ENCODE results near the gene MCOLN3. TPM values are rescaled to one million over a fixed set of nuclear protein-coding genes. Genes with fewer than 3 reads are reported as not detected.

Gene MCOLN3
- total and polyA plus RNA-seq, 2 experiments from 2014 or later = 0.36 to 1.1 TPM

DNA sequence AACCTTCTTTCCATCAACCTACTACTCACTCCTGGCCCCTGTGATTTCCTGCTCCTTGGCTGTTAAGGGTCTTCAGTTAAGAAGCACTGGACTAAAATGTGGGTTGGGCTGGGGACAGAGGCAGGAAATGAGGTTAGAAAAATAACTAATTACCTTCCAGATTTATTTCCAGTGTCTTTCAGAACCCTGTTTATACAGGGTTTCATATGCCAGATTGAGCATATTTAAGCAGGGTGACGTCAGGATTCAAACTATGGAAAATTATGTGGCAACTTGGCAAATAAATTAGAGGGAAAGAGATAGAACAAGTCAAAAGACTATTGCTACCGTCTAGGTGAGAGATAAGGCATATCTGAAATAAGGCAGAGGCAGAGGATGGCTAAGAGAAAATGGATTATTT is 11.7 kb upstream of the MCOLN3 start:
- Histone ChIP-seq H3K4me3 (no peak overlapping the region), H3K9me3 (ENCODE audit: low read depth) (no peaks in the 10 kb centered on the region), H3K4me1 (ENCODE audit: low read depth) (no peaks in the 10 kb centered on the region), H3K27ac (no peak overlapping the region), H3K36me3 (no peaks in the 10 kb centered on the region), H3K27me3 (no peaks in the 10 kb centered on the region)
- DNase-seq (ENCODE audit: low read depth in 1 of 2, low spot score in 1 of 2) = no peak
- no peak for TF ChIP-seq CTCF (IDR thresholded peaks at IDR 0.05; ENCODE audit: low read depth, low read length)

DNA sequence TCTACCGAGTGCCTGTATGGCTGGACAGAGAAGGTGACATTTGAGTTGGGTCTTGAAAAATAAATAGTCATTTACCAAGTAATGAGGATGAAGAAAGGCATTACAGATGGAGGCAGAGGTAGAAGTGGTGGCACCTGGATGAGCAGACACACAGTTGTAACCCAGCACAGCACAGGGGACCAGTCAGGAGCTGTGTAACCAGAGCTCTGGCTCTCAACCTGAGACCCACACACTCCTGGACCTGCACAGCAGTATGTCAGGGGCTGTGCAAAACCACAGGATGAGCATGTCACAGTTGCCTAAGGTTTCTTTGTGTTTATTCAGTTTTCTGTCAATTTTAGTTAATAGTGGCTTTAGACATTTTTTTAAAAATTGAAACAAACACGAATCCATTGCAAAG is 11.3 kb upstream of the MCOLN3 start:
- no peak for DNase-seq (ENCODE audit: low read depth in 1 of 2, low spot score in 1 of 2)
- no peak for TF ChIP-seq CTCF (IDR thresholded peaks at IDR 0.05; ENCODE audit: low read depth, low read length)
- no peaks in the 10 kb centered on the region for H3K4me1 ChIP-seq (ENCODE audit: low read depth)

DNA sequence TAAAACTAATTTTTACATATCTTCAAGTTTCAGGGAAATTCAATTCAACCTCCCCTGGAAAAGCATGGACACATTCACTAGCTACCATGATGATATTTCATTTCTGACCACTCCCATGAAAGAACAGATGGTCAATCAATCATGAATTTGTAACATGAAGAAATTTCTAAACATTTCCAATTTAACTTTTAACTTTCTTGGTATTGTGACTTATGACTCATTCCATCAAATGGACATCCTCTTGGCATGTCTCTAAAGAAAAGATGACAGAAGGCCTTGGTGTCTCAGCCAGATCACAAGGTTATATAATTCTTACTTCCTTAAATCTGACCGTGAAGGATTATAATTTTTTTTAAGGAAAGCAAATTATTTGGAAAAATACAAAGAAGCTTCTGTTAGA is 10.5 kb upstream of the MCOLN3 start:
- H3K36me3 ChIP-seq = no peaks in the 10 kb centered on the region
- no peaks in the 10 kb centered on the region for H3K4me1 ChIP-seq (ENCODE audit: low read depth)
- no peak overlapping the region for H3K27ac ChIP-seq
- H3K27me3 ChIP-seq = no peaks in the 10 kb centered on the region
- no peak overlapping the region for H3K4me3 ChIP-seq
- no peaks in the 10 kb centered on the region for H3K9me3 ChIP-seq (ENCODE audit: low read depth)
- no peak for TF ChIP-seq CTCF (IDR thresholded peaks at IDR 0.05; ENCODE audit: low read depth, low read length)
- DNase-seq (ENCODE audit: low read depth in 1 of 2, low spot score in 1 of 2) = no peak

More for the DNA sequence above, 11.3 kb upstream of the MCOLN3 start:
- Histone ChIP-seq H3K27ac (no peak overlapping the region), H3K4me3 (no peak overlapping the region), H3K27me3 (no peaks in the 10 kb centered on the region), H3K9me3 (ENCODE audit: low read depth) (no peaks in the 10 kb centered on the region), H3K36me3 (no peaks in the 10 kb centered on the region)

DNA sequence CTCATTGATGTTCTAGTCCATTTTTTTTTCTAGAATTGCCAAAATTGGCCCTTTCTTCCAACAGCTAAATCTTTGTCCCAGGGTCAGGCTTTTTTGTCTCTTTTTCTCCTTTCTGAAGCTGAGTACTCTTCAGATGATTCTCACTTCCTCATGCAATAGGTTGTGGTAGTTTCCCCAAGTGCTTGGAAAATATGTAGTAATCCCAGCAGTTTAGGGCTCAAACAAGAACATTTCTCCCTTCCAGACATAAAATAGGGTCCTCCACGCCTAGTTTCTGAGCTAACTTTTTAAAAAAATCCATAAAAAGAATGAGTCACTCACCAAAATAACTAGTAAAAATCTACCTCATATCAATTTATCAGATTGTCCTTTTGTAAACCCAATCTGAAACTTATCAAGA is 10.0 kb upstream of the MCOLN3 start:
- Histone ChIP-seq H3K4me1 (ENCODE audit: low read depth) (no peaks in the 10 kb centered on the region), H3K4me3 (no peak overlapping the region), H3K27ac (no peak overlapping the region), H3K27me3 (no peaks in the 10 kb centered on the region), H3K9me3 (ENCODE audit: low read depth) (no peaks in the 10 kb centered on the region), H3K36me3 (no peaks in the 10 kb centered on the region)
- no peak for TF ChIP-seq CTCF (IDR thresholded peaks at IDR 0.05; ENCODE audit: low read depth, low read length)
- no peak for DNase-seq (ENCODE audit: low read depth in 1 of 2, low spot score in 1 of 2)

GRCh38 chr1:85054664-85055063 is 6.4 kb upstream of the MCOLN3 start:
- no peaks in the 10 kb centered on the region for H3K36me3 ChIP-seq
- H3K27me3 ChIP-seq = peaks cover 21% of the 10 kb centered on the region
- no peaks in the 10 kb centered on the region for H3K9me3 ChIP-seq (ENCODE audit: low read depth)
- no peak for TF ChIP-seq CTCF (IDR thresholded peaks at IDR 0.05; ENCODE audit: low read depth, low read length)
- H3K4me1 ChIP-seq (ENCODE audit: low read depth) = no peaks in the 10 kb centered on the region
- no peak overlapping the region for H3K4me3 ChIP-seq
- no peak for DNase-seq (ENCODE audit: low read depth in 1 of 2, low spot score in 1 of 2)
- H3K27ac ChIP-seq = no peak overlapping the region

DNA sequence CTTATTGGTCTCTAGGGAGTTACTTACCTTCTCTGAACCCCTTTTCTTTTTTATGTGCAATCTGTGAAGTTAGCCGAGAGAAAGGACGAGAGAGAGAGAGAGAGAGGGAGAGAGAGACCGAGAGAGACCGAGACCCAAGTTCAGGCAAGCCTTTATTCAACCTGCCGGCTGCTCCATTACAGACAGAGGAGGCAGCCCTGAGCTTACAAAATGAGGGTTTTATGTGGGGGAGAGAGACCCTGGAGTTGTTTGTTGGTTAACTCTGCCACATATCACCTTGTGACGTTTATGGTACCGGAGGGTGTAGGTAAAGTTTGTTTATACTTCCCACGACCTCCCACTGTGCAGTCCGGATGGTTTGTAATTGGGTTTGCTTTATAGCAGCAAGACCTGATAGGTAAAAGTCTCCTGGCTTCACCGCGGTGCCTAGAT is 1.5 kb upstream of the MCOLN3 start:
- no peak for TF ChIP-seq CTCF (IDR thresholded peaks at IDR 0.05; ENCODE audit: low read depth, low read length)
- no peaks in the 10 kb centered on the region for H3K4me1 ChIP-seq (ENCODE audit: low read depth)
- no peak for DNase-seq (ENCODE audit: low read depth in 1 of 2, low spot score in 1 of 2)
- peaks cover 70% of the 10 kb centered on the region for H3K27me3 ChIP-seq
- no peak overlapping the region for H3K27ac ChIP-seq
- H3K4me3 ChIP-seq = no peak overlapping the region
- H3K36me3 ChIP-seq = no peaks in the 10 kb centered on the region
- H3K9me3 ChIP-seq (ENCODE audit: low read depth) = no peaks in the 10 kb centered on the region

All from cardiac muscle cell (in vitro differentiated cells and primary cell).